ENCODE results near the gene PDYN. TPM values are rescaled to one million over a fixed set of nuclear protein-coding genes. Genes with fewer than 3 reads are reported as not detected.
"Not testable (repeated sequence)": the region's sequence is repeated elsewhere in the genome, so short reads cannot be mapped to it uniquely, and the experiment has no call there.

Gene PDYN
- total RNA-seq = not detected

DNA sequence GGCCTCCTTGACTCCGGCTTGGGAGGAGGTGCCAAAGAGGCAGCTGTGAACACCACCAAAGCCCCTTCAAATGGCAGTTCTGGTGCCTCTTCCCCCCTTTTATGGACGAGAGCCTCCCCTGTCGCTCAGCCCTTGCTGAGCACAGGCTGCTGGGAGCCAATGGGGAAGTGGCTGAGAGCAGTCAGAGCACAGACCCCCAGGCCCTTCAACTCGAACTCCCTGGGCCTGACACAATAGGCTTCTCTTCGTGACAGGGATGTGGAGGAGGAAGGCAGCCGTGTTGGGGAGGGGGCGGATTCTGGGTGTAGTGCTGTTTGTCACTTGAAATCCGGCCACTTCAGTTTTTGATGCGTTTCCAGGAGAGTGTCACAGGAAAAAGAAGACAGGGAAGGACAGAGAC, at the start of gene PDYN:
PDYN (minus strand) TSS at position 73 of the 400 bp plus-strand sequence. CDS start 10,974 bp downstream, outside the sequence.
- ATAC-seq = no peak
- Histone ChIP-seq H3K4me3 (no peak within 1 kb of the TSS), H3K27ac (no peak within 1 kb of the TSS), H3K27me3 (peaks cover 95% of the 10 kb centered on the region), H3K36me3 (no peaks in the 10 kb centered on the region), H3K9me3 (no peaks in the 10 kb centered on the region), H3K4me1 (no peaks in the 10 kb centered on the region)
- WGBS, 2 donors (ENCODE audit: low coverage in 1 of 2) = 21% methylated on average over 4 of the region's 9 CpGs; no CpG with 5 or more reads in 1 of the 2 donors
- TF ChIP-seq POLR2AphosphoS5 (IDR thresholded peaks at IDR 0.05) = no peak
- TF ChIP-seq, protein P1, sequence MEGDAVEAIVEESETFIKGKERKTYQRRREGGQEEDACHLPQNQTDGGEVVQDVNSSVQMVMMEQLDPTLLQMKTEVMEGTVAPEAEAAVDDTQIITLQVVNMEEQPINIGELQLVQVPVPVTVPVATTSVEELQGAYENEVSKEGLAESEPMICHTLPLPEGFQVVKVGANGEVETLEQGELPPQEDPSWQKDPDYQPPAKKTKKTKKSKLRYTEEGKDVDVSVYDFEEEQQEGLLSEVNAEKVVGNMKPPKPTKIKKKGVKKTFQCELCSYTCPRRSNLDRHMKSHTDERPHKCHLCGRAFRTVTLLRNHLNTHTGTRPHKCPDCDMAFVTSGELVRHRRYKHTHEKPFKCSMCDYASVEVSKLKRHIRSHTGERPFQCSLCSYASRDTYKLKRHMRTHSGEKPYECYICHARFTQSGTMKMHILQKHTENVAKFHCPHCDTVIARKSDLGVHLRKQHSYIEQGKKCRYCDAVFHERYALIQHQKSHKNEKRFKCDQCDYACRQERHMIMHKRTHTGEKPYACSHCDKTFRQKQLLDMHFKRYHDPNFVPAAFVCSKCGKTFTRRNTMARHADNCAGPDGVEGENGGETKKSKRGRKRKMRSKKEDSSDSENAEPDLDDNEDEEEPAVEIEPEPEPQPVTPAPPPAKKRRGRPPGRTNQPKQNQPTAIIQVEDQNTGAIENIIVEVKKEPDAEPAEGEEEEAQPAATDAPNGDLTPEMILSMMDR (IDR thresholded peaks at IDR 0.05) = no peak

GRCh38 chr20:2042400-2042799, 48.5 kb upstream of the PDYN start:
- Histone ChIP-seq H3K9me3 (no peaks in the 10 kb centered on the region), H3K27ac (no peak overlapping the region), H3K4me1 (no peaks in the 10 kb centered on the region), H3K36me3 (no peaks in the 10 kb centered on the region), H3K4me3 (no peak overlapping the region), H3K27me3 (peaks cover 19% of the 10 kb centered on the region)
- TF ChIP-seq, protein P1 (IDR thresholded peaks at IDR 0.05) = no peak
- TF ChIP-seq POLR2AphosphoS5 (IDR thresholded peaks at IDR 0.05) (no peak), POLR2A (IDR thresholded peaks at IDR 0.05) (no peak), EP300 (IDR thresholded peaks at IDR 0.05) (no peak)
- WGBS, 2 donors (ENCODE audit: low coverage in 1 of 2) = 53 to 61% methylated on average over 4 to 6 of the region's 6 CpGs
- no peak for ATAC-seq

GRCh38 chr20:2038161-2038560, 44.3 kb upstream of the PDYN start:
- Histone ChIP-seq H3K9me3 (no peaks in the 10 kb centered on the region), H3K27me3 (peaks cover 37% of the 10 kb centered on the region), H3K4me3 (no peak overlapping the region), H3K4me1 (no peaks in the 10 kb centered on the region), H3K36me3 (no peaks in the 10 kb centered on the region), H3K27ac (no peak overlapping the region)
- TF ChIP-seq POLR2AphosphoS5 (IDR thresholded peaks at IDR 0.05) = no peak
- no peak for TF ChIP-seq EP300 (IDR thresholded peaks at IDR 0.05)
- TF ChIP-seq POLR2A (IDR thresholded peaks at IDR 0.05) = no peak
- TF ChIP-seq, protein P1 (IDR thresholded peaks at IDR 0.05) = no peak
- WGBS, 2 donors (ENCODE audit: low coverage in 1 of 2) = 17 to 38% methylated on average over 1 to 3 of the region's 3 CpGs
- ATAC-seq = no peak

DNA sequence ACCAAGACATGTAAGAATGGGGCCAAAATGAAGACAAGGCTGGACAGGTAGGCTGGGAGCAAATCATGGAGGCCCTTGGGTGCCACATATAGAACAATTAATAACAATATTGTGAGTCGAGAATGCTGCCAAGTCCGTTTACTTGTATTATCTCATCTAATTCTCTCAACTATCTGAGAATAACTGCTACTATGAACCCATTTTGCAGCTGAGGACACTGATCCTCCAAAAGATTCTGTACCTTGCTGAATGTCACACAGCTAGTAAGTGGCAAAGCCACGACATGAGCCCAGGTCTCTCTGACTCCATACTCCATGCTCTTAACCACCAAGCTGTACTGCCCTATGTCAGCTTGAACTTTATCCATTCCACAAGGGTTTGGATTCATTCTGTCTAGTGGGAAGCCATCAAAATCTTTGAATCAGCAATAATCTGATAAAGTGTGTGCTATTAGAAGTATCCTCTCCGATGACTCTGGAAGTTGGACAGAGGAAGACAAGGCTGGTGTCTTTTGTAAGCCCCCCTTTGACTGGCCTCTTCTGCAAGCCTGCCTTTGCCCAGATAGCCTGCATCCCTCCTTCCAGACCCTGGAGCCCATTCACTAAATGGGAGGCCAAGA, 43.5 kb upstream of the PDYN start:
- WGBS, 2 donors (ENCODE audit: low coverage in 1 of 2) = 68 to 73% methylated on average over 3 to 4 of the region's 4 CpGs
- H3K9me3 ChIP-seq = no peaks in the 10 kb centered on the region
- no peak for ATAC-seq
- no peak for TF ChIP-seq POLR2AphosphoS5 (IDR thresholded peaks at IDR 0.05)
- TF ChIP-seq, protein P1 (IDR thresholded peaks at IDR 0.05) = no peak
- no peak for TF ChIP-seq EP300 (IDR thresholded peaks at IDR 0.05)
- no peak for TF ChIP-seq POLR2A (IDR thresholded peaks at IDR 0.05)
- no peak overlapping the region for H3K4me3 ChIP-seq
- H3K27me3 ChIP-seq = peaks cover 45% of the 10 kb centered on the region
- H3K36me3 ChIP-seq = no peaks in the 10 kb centered on the region
- no peak overlapping the region for H3K27ac ChIP-seq
- H3K4me1 ChIP-seq = no peaks in the 10 kb centered on the region

DNA sequence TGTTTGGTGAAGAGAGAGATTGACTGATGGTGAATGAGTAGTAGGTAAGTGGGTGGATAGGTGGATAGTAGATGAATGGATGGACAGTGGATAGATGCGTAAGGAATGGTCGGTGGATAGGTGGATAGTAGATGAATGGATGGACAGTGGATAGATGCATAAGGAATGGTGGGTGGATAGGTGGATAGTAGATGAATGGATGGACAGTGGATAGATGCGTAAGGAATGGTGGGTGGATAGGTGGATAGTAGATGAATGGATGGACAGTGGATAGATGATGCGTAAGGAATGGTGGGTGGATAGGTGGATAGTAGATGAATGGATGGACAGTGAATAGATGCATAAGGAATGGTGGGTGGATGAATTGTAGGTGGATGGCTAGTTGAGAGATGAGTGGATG, 42.5 kb upstream of the PDYN start:
- WGBS, 2 donors (ENCODE audit: low coverage in 1 of 2) = 93 to 98% methylated on average over 4 of the region's 4 CpGs
- H3K4me1 ChIP-seq, H3K27ac ChIP-seq, H3K36me3 ChIP-seq, H3K4me3 ChIP-seq, ATAC-seq, H3K9me3 ChIP-seq: not testable (repeated sequence)
- H3K27me3 ChIP-seq = peaks cover 53% of the 10 kb centered on the region

Data from gastroesophageal sphincter (tissue), 4 donors.